Activated naive CD4-positive, alpha-beta T cell (primary cell): ENCODE measurements around the gene ZC3HAV1L.
"Not testable (repeated sequence)": the region's sequence is repeated elsewhere in the genome, so short reads cannot be mapped to it uniquely, and the experiment has no call there.

ENCODE experiments used
- DNase-seq, 4 experiments: peaks; one replicate each; lab custom pipeline; 2025; lab: John Stamatoyannopoulos, UW

The ZC3HAV1L gene

GRCh38 chr7:139035586-139036353 lies at the start of gene ZC3HAV1L:
ZC3HAV1L (minus strand) TSS chr7:139036042; CDS start chr7:139036017, 25 bp downstream.
- DNase-seq, result peak in 2 of 4 experiments; percentile 21 to 22

- no peak for DNase-seq
Observed at GRCh38 chr7:139084709-139085108, 48.9 kb upstream of the ZC3HAV1L start.

GRCh38 chr7:139081584-139081983 lies 45.7 kb upstream of the ZC3HAV1L start:
- no peak for DNase-seq

GRCh38 chr7:139080905-139081304 lies 45.1 kb upstream of the ZC3HAV1L start:
- DNase-seq, result no peak

- no peak for DNase-seq
Observed at GRCh38 chr7:139079861-139080260, 44.0 kb upstream of the ZC3HAV1L start.

- no peak for DNase-seq
Observed at GRCh38 chr7:139078911-139079310, 43.1 kb upstream of the ZC3HAV1L start.

- no peak for DNase-seq
Observed at GRCh38 chr7:139078399-139078798, 42.6 kb upstream of the ZC3HAV1L start.

- DNase-seq, result not testable (repeated sequence)
Observed at GRCh38 chr7:139077706-139078105, 41.9 kb upstream of the ZC3HAV1L start.

GRCh38 chr7:139075871-139076686 lies 40.2 kb upstream of the ZC3HAV1L start:
- DNase-seq, result no peak

GRCh38 chr7:139075031-139075652 lies 39.3 kb upstream of the ZC3HAV1L start:
- peak in 2 of 4 experiments; percentile 24 to 37 for DNase-seq

GRCh38 chr7:139072796-139073195 lies 37.0 kb upstream of the ZC3HAV1L start:
- DNase-seq, result no peak

GRCh38 chr7:139071680-139072079 lies 35.8 kb upstream of the ZC3HAV1L start:
- no peak for DNase-seq

- DNase-seq, result no peak
Observed at GRCh38 chr7:139068544-139069399, 32.9 kb upstream of the ZC3HAV1L start.

- DNase-seq, result no peak
Observed at GRCh38 chr7:139066315-139066714, 30.5 kb upstream of the ZC3HAV1L start.

GRCh38 chr7:139065323-139065722 lies 29.5 kb upstream of the ZC3HAV1L start:
- no peak for DNase-seq

GRCh38 chr7:139061416-139061815 lies 25.6 kb upstream of the ZC3HAV1L start:
- no peak for DNase-seq

GRCh38 chr7:139060695-139061237 lies 24.9 kb upstream of the ZC3HAV1L start:
- no peak for DNase-seq

- DNase-seq, result no peak
Observed at GRCh38 chr7:139059905-139060304, 24.1 kb upstream of the ZC3HAV1L start.

- DNase-seq, result no peak
Observed at GRCh38 chr7:139058943-139059342, 23.1 kb upstream of the ZC3HAV1L start.

GRCh38 chr7:139055674-139056073 lies 19.8 kb upstream of the ZC3HAV1L start:
- DNase-seq, result no peak

GRCh38 chr7:139054656-139055055 lies 18.8 kb upstream of the ZC3HAV1L start:
- not testable (repeated sequence) for DNase-seq
